Measurements from ENCODE around the gene OAT. TPM values are rescaled to one million over a fixed set of nuclear protein-coding genes. Genes with fewer than 3 reads are reported as not detected.

Gene OAT
- total RNA-seq, 1 donor from 2014 or later = 48.2 TPM

DNA sequence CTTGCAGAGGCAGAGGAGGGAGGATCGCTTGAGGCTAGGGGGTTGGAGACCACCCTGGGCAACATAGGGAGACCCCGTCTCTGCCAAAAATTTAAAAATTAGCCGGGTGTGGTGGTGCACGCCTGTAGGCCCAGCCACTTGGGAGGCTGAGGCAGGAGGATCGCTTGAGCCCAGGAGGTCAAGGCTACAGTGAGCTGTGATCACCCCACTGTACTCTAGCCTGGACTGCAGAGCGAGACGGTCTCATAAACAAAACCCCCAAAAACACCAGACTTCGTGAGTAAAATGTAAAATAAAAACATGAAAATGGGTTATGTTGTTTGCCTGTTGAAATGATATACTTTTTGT, 43.6 kb upstream of the OAT start:
- Histone ChIP-seq H3K4me3 (peak overlapping the region; percentile 78 to 96), H3K4me1 (no peaks in the 10 kb centered on the region), H3K9me3 (no peaks in the 10 kb centered on the region), H3K36me3 (no peaks in the 10 kb centered on the region), H3K27ac (peak overlapping the region in 1 of 2 donors; percentile 93), H3K27me3 (no peaks in the 10 kb centered on the region)
- no peak for DNase-seq (ENCODE audit: low spot score in 2 of 2)
- TF ChIP-seq, protein P1, sequence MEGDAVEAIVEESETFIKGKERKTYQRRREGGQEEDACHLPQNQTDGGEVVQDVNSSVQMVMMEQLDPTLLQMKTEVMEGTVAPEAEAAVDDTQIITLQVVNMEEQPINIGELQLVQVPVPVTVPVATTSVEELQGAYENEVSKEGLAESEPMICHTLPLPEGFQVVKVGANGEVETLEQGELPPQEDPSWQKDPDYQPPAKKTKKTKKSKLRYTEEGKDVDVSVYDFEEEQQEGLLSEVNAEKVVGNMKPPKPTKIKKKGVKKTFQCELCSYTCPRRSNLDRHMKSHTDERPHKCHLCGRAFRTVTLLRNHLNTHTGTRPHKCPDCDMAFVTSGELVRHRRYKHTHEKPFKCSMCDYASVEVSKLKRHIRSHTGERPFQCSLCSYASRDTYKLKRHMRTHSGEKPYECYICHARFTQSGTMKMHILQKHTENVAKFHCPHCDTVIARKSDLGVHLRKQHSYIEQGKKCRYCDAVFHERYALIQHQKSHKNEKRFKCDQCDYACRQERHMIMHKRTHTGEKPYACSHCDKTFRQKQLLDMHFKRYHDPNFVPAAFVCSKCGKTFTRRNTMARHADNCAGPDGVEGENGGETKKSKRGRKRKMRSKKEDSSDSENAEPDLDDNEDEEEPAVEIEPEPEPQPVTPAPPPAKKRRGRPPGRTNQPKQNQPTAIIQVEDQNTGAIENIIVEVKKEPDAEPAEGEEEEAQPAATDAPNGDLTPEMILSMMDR (IDR thresholded peaks at IDR 0.05) = no peak
- intact Hi-C loops (cut with DNase I) = no loop called here

DNA sequence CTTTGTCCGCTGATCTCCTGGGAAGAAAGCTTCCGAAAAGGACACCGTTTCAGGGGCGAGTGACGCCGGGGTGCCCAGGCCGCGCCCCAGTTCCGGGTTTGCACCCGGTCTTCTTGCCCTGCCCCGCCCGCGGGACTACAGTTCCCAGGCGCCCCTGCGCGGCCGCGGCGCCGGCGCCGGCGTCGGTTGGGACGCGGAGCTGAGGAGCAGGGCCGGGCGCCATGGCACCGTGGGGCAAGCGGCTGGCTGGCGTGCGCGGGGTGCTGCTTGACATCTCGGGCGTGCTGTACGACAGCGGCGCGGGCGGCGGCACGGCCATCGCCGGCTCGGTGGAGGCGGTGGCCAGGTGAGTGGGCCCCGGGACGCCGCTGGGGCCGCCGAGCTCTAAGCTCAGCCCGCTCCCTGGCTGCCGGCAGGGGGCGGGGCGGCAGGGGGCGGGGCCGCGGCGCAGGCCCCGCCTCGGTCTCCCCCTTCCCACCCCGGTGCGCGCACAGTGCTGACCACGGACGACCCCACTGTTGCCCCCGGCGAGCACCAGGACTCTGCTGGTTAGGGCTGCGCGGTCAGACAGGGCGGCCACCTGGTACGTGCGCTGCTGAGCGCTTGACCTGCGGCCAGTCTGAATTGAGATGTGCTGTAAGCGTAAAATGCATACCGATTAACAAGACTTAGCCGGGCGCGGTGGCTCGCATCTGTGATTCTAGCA, 43.1 kb upstream of the OAT start, which contains the start of gene LHPP:
TSS of gene LHPP (plus strand) at position 182 of the 706 bp plus-strand sequence. CDS start at position 222, 40 bp downstream.
- peak within 1 kb of the TSS; percentile 64 to 93 for H3K27ac ChIP-seq
- TF ChIP-seq, protein P1 (IDR thresholded peaks at IDR 0.05) = peak; percentile 22 to 54 (median 41)
- H3K36me3 ChIP-seq = no peaks in the 10 kb centered on the region
- H3K4me1 ChIP-seq = no peaks in the 10 kb centered on the region
- intact Hi-C loops (cut with DNase I) = loop anchor here (2.0 kb wide), 1 partner anchor 43 kb away; the partner anchor contains the start of gene OAT
- no peaks in the 10 kb centered on the region for H3K27me3 ChIP-seq
- H3K9me3 ChIP-seq = no peaks in the 10 kb centered on the region
- peak within 1 kb of the TSS; percentile 78 to 96 for H3K4me3 ChIP-seq
- DNase-seq (ENCODE audit: low spot score in 2 of 2) = peak; percentile 24 to 91

DNA sequence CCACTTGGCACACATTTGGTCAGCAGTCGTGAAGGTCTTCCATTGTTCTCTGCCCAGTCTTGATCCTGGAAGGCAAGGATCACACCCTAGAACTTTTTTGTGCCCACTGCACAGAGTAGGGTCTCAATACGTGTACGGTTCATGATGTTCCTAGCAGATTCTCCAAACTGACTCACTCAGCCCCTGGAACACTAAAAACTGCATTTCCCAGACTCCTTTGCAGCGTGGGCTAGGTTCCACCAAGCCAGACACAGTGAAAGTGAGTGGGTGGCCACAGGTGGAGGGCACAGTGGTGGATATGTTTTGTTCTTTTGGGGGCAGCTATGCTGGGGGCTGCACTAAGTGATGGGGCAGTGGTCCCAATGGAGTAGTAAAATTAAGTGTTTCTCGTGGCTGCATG, 41.4 kb upstream of the OAT start:
- DNase-seq (ENCODE audit: low spot score in 2 of 2) = no peak
- intact Hi-C loops (cut with DNase I) = loop anchor here (2.0 kb wide), 1 partner anchor 41 kb away; the partner anchor contains the start of gene OAT

DNA sequence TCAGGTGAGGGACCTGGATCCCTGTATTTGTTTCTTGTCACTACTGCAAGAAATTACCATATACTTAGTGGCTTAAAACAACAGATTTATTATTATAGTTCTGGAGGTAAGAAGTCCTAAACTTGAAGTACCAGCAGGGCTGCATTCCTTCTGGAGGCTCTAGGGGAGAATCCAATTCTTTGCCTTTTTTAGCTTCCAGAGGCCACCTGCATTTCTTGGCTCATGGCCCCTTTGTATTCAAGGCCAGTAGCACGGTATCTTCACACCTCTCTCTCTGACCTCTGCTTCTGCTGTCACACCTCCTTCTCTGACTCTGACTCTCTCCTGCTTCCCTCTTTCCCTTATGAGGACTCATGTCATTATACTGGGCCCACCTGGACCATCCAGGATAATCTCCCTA, 40.7 kb upstream of the OAT start:
- Histone ChIP-seq H3K27ac (no peak overlapping the region), H3K27me3 (no peaks in the 10 kb centered on the region), H3K9me3 (no peaks in the 10 kb centered on the region), H3K36me3 (no peaks in the 10 kb centered on the region), H3K4me3 (no peak overlapping the region), H3K4me1 (no peaks in the 10 kb centered on the region)
- no peak for DNase-seq (ENCODE audit: low spot score in 2 of 2)
- TF ChIP-seq, protein P1 (IDR thresholded peaks at IDR 0.05) = no peak
- intact Hi-C loops (cut with DNase I) = no loop called here

More for the DNA sequence above, 41.4 kb upstream of the OAT start:
- Histone ChIP-seq H3K4me1 (no peaks in the 10 kb centered on the region), H3K4me3 (no peak overlapping the region), H3K36me3 (no peaks in the 10 kb centered on the region), H3K27me3 (no peaks in the 10 kb centered on the region), H3K27ac (no peak overlapping the region), H3K9me3 (no peaks in the 10 kb centered on the region)
- TF ChIP-seq, protein P1 (IDR thresholded peaks at IDR 0.05) = no peak

DNA sequence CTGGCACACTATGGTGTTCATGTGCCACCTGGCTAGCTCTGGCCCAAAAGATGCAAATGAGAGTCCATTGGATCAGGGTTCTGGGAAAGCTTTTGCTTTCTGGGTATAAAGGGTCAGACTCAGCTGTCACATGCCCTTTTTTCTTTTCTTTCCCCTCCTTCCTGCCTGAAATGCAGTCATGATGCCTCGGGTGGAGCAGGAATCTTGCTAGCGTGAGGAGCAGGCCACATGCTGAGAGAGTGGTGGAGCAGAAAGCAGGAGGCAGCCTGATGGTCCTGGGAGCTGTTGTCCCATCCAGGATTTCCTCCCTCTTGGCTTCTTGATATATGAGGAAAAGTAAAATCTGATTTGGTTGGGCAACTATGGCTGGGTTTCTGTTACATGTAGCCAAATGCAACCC, 40.2 kb upstream of the OAT start:
- Histone ChIP-seq H3K27me3 (no peaks in the 10 kb centered on the region), H3K9me3 (no peaks in the 10 kb centered on the region), H3K4me1 (no peaks in the 10 kb centered on the region), H3K4me3 (no peak overlapping the region), H3K27ac (no peak overlapping the region), H3K36me3 (no peaks in the 10 kb centered on the region)
- TF ChIP-seq, protein P1 (IDR thresholded peaks at IDR 0.05) = no peak
- intact Hi-C loops (cut with DNase I) = no loop called here
- no peak for DNase-seq (ENCODE audit: low spot score in 2 of 2)
